HepG2 (cell line): Measurements from ENCODE around the gene SELENOW. TPM values are rescaled to one million over a fixed set of nuclear protein-coding genes. Genes with fewer than 3 reads are reported as not detected.

Experiments
- ATAC-seq: fragments of 200-7000 bp; cut with Tn5 transposase; 3 replicates; pipeline ENCODE4 v1.9.1; 2020; ENCODE audit warnings: mild to moderate bottlenecking, moderate library complexity
- BruUV-seq: library from RNA; stranded (reverse); fragments of 400-500 nt; replicated peaks from 2 replicates; lab custom pipeline; 2021; lab: Mats Ljungman, UMichigan
- CTCF ChIA-PET: fragments of 300-600 bp; formaldehyde crosslinking; extraction: SDS; loops from one replicate; lab custom pipeline; 2021; ENCODE audit warnings: low total read pairs, inconsistent platforms, low intra/inter-chr PET ratio; lab: Yijun Ruan, JAX
- POLR2A ChIA-PET: fragments of 350-600 bp; sonication (Branson Sonifier 250); formaldehyde crosslinking; loops from one replicate; lab custom pipeline; 2020; ENCODE audit warnings: antibody characterized with exemption, inconsistent platforms; lab: Yijun Ruan, JAX
- DNase-seq: peaks from one replicate; pipeline ENCODE4 v3.0.0-alpha.2; 2015; ENCODE audit warnings: low spot score
- FAIRE-seq: peaks from 3 replicates; lab custom pipeline; 2011; peaks lifted over from hg19 to GRCh38; lab: Jason Lieb, UNC
- H2AFZ ChIP-seq: one replicate; pipeline ENCODE4 v1.6.1; 2011; ENCODE audit warnings: low read length, inconsistent platforms
- H3K27ac ChIP-seq: fragments of 300-600 bp; 3 replicates; pipeline ENCODE4 v1.8.0; 2011; ENCODE audit warnings: mixed run types, mild to moderate bottlenecking, mixed read lengths, low read length, inconsistent platforms; ENCODE audit not compliant: insufficient read depth; ENCODE audit errors: extremely low read length
- H3K27me3 ChIP-seq, 2 experiments: fragments of 200-600 bp in 1 of 2; 2 replicates in 1 of 2; 3 replicates in 1 of 2; pipeline versions ENCODE4 v1.6.0 to v1.8.0; 2011; ENCODE audit warnings: low read length in 2 of 2, mild to moderate bottlenecking in 2 of 2, moderate library complexity in 2 of 2, inconsistent platforms in 1 of 2; ENCODE audit not compliant: insufficient read depth in 2 of 2, control insufficient read depth in 1 of 2
- H3K36me3 ChIP-seq, 2 experiments: fragments of 200-600 bp in 1 of 2; replicated peaks in 1 of 2; 2 replicates in 1 of 2; 3 replicates in 1 of 2; pipeline versions ENCODE4 v1.5.1 to v1.8.0; 2011; ENCODE audit warnings: low read length in 2 of 2, inconsistent platforms in 1 of 2; ENCODE audit not compliant: insufficient read depth in 2 of 2, control insufficient read depth in 1 of 2
- H3K4me1 ChIP-seq: 2 replicates; pipeline ENCODE4 v1.5.1; 2012; ENCODE audit warnings: low read length, inconsistent platforms; ENCODE audit not compliant: insufficient read depth
- H3K4me2 ChIP-seq: 2 replicates; pipeline ENCODE4 v1.6.0; 2011; ENCODE audit warnings: low read depth, low read length, inconsistent platforms
- H3K4me3 ChIP-seq, 3 experiments: fragments of 200-600 bp in 1 of 3; sonication (generic), shearing (Covaris generic) in 1 of 3; replicated peaks in 1 of 3; 2 replicates each; pipeline ENCODE4 v1.5.1; 2011 to 2016; ENCODE audit warnings: low read length in 3 of 3, inconsistent platforms in 2 of 3, low read depth in 2 of 3, mild to moderate bottlenecking in 2 of 3, control low read depth in 1 of 3, mixed read lengths in 1 of 3; ENCODE audit not compliant: insufficient read depth in 1 of 3
- H3K79me2 ChIP-seq: one replicate; pipeline ENCODE4 v1.6.1; 2011; ENCODE audit warnings: low read length, inconsistent platforms; ENCODE audit not compliant: insufficient read depth
- H3K9ac ChIP-seq: 2 replicates; pipeline ENCODE4 v1.6.0; 2011; ENCODE audit warnings: mild to moderate bottlenecking, low read depth, low read length, inconsistent platforms; ENCODE audit not compliant: insufficient read depth
- H3K9me3 ChIP-seq: 2 replicates; pipeline ENCODE4 v1.5.1; 2012; ENCODE audit warnings: mild to moderate bottlenecking, low read length
- H4K20me1 ChIP-seq: 2 replicates; pipeline ENCODE4 v1.6.0; 2011; ENCODE audit warnings: inconsistent platforms, mild to moderate bottlenecking, low read length, moderate library complexity; ENCODE audit not compliant: insufficient read depth
- ARNT2 ChIP-seq: sonication (generic); formaldehyde crosslinking; IDR thresholded peaks from 2 replicates; pipeline ENCODE4 v1.8.0; 2022; ENCODE audit warnings: mild to moderate bottlenecking, low read depth, missing genetic modification reagents, moderate library complexity
- ETV5 ChIP-seq: IDR thresholded peaks from 2 replicates; pipeline ENCODE4 v1.6.1; 2018; ENCODE audit warnings: missing biosample characterization, missing genetic modification reagents, inconsistent platforms, borderline replicate concordance
- MYC ChIP-seq: sonication (generic); formaldehyde crosslinking; IDR thresholded peaks from 2 replicates; pipeline ENCODE4 v1.9.0; 2021; ENCODE audit warnings: missing genetic modification reagents, borderline replicate concordance
- PITX1 ChIP-seq: sonication (generic); formaldehyde crosslinking; IDR thresholded peaks from 2 replicates; pipeline ENCODE4 v1.5.1; 2020; ENCODE audit warnings: mild to moderate bottlenecking, missing genetic modification reagents
- PLRG1 ChIP-seq: fragments of 450-650 bp; conservative IDR thresholded peaks from 2 replicates; pipeline ENCODE4 v1.6.1; 2016
- RBFOX2 ChIP-seq: fragments of 200-400 bp; formaldehyde crosslinking; IDR thresholded peaks from 2 replicates; pipeline ENCODE4 v1.6.1; 2017; ENCODE audit warnings: low read depth, mild to moderate bottlenecking, low read length
- SIX4 ChIP-seq: sonication (generic); formaldehyde crosslinking; IDR thresholded peaks from 2 replicates; pipeline ENCODE4 v1.4.0; 2020; ENCODE audit warnings: missing genetic modification reagents
- TBX3 ChIP-seq: fragments of 450-650 bp; IDR thresholded peaks from 2 replicates; pipeline ENCODE4 v1.6.1; 2017; ENCODE audit warnings: antibody characterized with exemption, mild to moderate bottlenecking, inconsistent platforms, borderline replicate concordance
- TRIM24 ChIP-seq: sonication (generic); formaldehyde crosslinking; IDR thresholded peaks from 2 replicates; pipeline ENCODE4 v1.8.0; 2022; ENCODE audit warnings: mild to moderate bottlenecking, missing genetic modification reagents
- YY1 ChIP-seq: IDR thresholded peaks from 2 replicates; pipeline ENCODE4 v1.6.1; 2011; ENCODE audit warnings: low read length, low read depth, moderate library complexity, mild to moderate bottlenecking; ENCODE audit not compliant: insufficient read depth, insufficient replicate concordance
- ZC3H13 ChIP-seq: sonication (generic); formaldehyde crosslinking; IDR thresholded peaks from 2 replicates; pipeline ENCODE4 v1.8.1; 2023; ENCODE audit warnings: mild to moderate bottlenecking, missing genetic modification reagents, moderate library complexity
- ZNF230 ChIP-seq: sonication (generic); formaldehyde crosslinking; IDR thresholded peaks from 2 replicates; pipeline ENCODE4 v1.4.0; 2020; ENCODE audit warnings: mild to moderate bottlenecking, missing genetic modification reagents
- ZNF264 ChIP-seq: sonication (generic); formaldehyde crosslinking; IDR thresholded peaks from 2 replicates; pipeline ENCODE4 v1.4.0; 2020; ENCODE audit warnings: missing genetic modification reagents
- ZNF274 ChIP-seq: sonication (generic); formaldehyde crosslinking; IDR thresholded peaks from 2 replicates; pipeline ENCODE4 v1.5.1; 2020; ENCODE audit warnings: mild to moderate bottlenecking, missing genetic modification reagents
- ZNF737 ChIP-seq: sonication (generic); formaldehyde crosslinking; IDR thresholded peaks from 2 replicates; pipeline ENCODE4 v1.5.0; 2020; ENCODE audit warnings: missing genetic modification reagents, mild to moderate bottlenecking, borderline replicate concordance
- ZSCAN29 ChIP-seq: sonication (generic); formaldehyde crosslinking; conservative IDR thresholded peaks from 2 replicates; pipeline ENCODE4 v1.4.0; 2020; ENCODE audit warnings: mild to moderate bottlenecking, missing genetic modification reagents
- WGBS: methylation state at CpG from one replicate; pipeline ENCODE4 v1.1.6; 2017; ENCODE audit warnings: low lambda C conversion rate; 5-methylcytosine and 5-hydroxymethylcytosine counted together
- in situ Hi-C: cut with HindIII; loops from 2 replicates; pipeline ENCODE4 v1.10.0; 2017; ENCODE audit warnings: low pct_unique_long_range_greater_than_20kb; ENCODE audit not compliant: extremely low pct_ligation_motif_present
- intact Hi-C: fragments of 100-400 bp; cut with micrococcal nuclease; formaldehyde crosslinking; loops from one replicate; pipeline ENCODE4 v1.10.0; 2022; ENCODE audit not compliant: unreplicated experiment
- polyA plus RNA-seq, 8 experiments: library from polyadenylated mRNA; depleted of rRNA in 3 of 8; stranded (reverse) in 7 of 8; unstranded in 1 of 8; fragments of >200 nt; fragmentation: Illumina TruSeq in 4 of 8; extraction: Trizol in 4 of 8; gene quantifications; 2 replicates each; pipeline versions ENCODE4 v1.2.1 to v1.2.3, GENCODE V29; 2011 to 2016; ENCODE audit warnings: low read depth in 4 of 8, missing spikeins in 1 of 8, mixed read lengths in 1 of 8; ENCODE audit not compliant: insufficient read depth in 1 of 8
- total RNA-seq, 5 experiments: library from RNA; depleted of rRNA; stranded (reverse); fragments of >200 nt; fragmentation: Illumina TruSeq; extraction: Trizol; gene quantifications; 2 replicates each; pipeline ENCODE4 v1.2.3, GENCODE V29; 2016; ENCODE audit warnings: low read depth in 1 of 5
- TF ChIP-seq, protein P1 (sequence below): sonication (generic); formaldehyde crosslinking; IDR thresholded peaks from 2 replicates; pipeline ENCODE4 v1.5.1; 2020; ENCODE audit warnings: mild to moderate bottlenecking, missing genetic modification reagents, moderate library complexity
- TF ChIP-seq, protein P2 (sequence below): sonication (generic); formaldehyde crosslinking; IDR thresholded peaks from 2 replicates; pipeline ENCODE4 v1.5.0; 2020; ENCODE audit warnings: mild to moderate bottlenecking, missing genetic modification reagents

Gene SELENOW
- total and polyA plus RNA-seq, 2 of the 13 experiments (the other 11 are each of a cell fraction or from before 2014, with no cell fraction given), result 50.3 to 64.7 TPM

DNA sequence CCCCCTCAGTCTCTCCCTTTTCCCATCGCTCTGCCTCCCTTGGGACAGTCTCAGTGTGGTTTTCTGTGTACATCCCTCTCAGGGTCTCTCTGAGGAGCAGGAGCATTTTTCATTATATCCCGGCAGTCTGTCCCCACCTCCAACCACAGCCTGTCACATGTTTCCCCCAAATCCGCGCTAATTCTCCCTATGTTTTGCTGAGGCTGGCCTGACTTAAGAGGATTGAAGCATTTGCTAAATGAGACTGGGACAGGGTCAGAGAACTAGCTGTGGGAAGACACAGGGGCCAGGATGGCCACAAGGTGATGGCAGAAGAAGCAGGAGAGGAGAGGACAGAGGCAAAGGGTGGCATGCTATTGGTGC, 20.4 kb downstream of the SELENOW start:
- H3K4me2 ChIP-seq, result no peak overlapping the region
- in situ Hi-C loops, result no loop called here
- H2AFZ ChIP-seq, result no peak overlapping the region
- no peaks in the 10 kb centered on the region for H3K36me3 ChIP-seq
- ChIA-PET CTCF (no interaction called here), POLR2A (no interaction called here)
- DNase-seq (no peak), FAIRE-seq (no peak), ATAC-seq (no peak)
- H3K79me2 ChIP-seq, result no peaks in the 10 kb centered on the region
- peaks cover 0 to 13% of the 10 kb centered on the region in 2 experiments; a peak in 2 of 5 replicates for H3K27me3 ChIP-seq
- no peak overlapping the region for H3K27ac ChIP-seq
- no peaks in the 10 kb centered on the region for H4K20me1 ChIP-seq
- intact Hi-C loops, result no loop called here
- 32% methylated on average over 4 of the region's 4 CpGs for WGBS
- H3K4me3 ChIP-seq, result no peak overlapping the region
- H3K9me3 ChIP-seq, result no peaks in the 10 kb centered on the region
- no peak for TF ChIP-seq ZC3H13 (CRISPR knock-in tag)
- no peak for TF ChIP-seq TBX3
- TF ChIP-seq TRIM24 (CRISPR knock-in tag), result no peak
- TF ChIP-seq, protein P1, sequence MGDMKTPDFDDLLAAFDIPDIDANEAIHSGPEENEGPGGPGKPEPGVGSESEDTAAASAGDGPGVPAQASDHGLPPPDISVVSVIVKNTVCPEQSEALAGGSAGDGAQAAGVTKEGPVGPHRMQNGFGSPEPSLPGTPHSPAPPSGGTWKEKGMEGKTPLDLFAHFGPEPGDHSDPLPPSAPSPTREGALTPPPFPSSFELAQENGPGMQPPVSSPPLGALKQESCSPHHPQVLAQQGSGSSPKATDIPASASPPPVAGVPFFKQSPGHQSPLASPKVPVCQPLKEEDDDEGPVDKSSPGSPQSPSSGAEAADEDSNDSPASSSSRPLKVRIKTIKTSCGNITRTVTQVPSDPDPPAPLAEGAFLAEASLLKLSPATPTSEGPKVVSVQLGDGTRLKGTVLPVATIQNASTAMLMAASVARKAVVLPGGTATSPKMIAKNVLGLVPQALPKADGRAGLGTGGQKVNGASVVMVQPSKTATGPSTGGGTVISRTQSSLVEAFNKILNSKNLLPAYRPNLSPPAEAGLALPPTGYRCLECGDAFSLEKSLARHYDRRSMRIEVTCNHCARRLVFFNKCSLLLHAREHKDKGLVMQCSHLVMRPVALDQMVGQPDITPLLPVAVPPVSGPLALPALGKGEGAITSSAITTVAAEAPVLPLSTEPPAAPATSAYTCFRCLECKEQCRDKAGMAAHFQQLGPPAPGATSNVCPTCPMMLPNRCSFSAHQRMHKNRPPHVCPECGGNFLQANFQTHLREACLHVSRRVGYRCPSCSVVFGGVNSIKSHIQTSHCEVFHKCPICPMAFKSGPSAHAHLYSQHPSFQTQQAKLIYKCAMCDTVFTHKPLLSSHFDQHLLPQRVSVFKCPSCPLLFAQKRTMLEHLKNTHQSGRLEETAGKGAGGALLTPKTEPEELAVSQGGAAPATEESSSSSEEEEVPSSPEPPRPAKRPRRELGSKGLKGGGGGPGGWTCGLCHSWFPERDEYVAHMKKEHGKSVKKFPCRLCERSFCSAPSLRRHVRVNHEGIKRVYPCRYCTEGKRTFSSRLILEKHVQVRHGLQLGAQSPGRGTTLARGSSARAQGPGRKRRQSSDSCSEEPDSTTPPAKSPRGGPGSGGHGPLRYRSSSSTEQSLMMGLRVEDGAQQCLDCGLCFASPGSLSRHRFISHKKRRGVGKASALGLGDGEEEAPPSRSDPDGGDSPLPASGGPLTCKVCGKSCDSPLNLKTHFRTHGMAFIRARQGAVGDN (CRISPR knock-in tag), result no peak
- no peak for TF ChIP-seq SIX4 (CRISPR knock-in tag)
- no peak for TF ChIP-seq ZSCAN29 (CRISPR knock-in tag)
- TF ChIP-seq PLRG1, result no peak
- TF ChIP-seq ZNF737 (CRISPR knock-in tag), result no peak
- no peak for TF ChIP-seq YY1
- TF ChIP-seq RBFOX2, result no peak
- TF ChIP-seq ARNT2 (CRISPR knock-in tag), result no peak
- no peak for TF ChIP-seq PITX1 (CRISPR knock-in tag)
- TF ChIP-seq ZNF264 (CRISPR knock-in tag), result no peak
- TF ChIP-seq ETV5 (CRISPR knock-in tag), result no peak
- TF ChIP-seq MYC (CRISPR knock-in tag), result no peak
- no peak for TF ChIP-seq ZNF230 (CRISPR knock-in tag)
- no peak for TF ChIP-seq ZNF274
- TF ChIP-seq, protein P2, sequence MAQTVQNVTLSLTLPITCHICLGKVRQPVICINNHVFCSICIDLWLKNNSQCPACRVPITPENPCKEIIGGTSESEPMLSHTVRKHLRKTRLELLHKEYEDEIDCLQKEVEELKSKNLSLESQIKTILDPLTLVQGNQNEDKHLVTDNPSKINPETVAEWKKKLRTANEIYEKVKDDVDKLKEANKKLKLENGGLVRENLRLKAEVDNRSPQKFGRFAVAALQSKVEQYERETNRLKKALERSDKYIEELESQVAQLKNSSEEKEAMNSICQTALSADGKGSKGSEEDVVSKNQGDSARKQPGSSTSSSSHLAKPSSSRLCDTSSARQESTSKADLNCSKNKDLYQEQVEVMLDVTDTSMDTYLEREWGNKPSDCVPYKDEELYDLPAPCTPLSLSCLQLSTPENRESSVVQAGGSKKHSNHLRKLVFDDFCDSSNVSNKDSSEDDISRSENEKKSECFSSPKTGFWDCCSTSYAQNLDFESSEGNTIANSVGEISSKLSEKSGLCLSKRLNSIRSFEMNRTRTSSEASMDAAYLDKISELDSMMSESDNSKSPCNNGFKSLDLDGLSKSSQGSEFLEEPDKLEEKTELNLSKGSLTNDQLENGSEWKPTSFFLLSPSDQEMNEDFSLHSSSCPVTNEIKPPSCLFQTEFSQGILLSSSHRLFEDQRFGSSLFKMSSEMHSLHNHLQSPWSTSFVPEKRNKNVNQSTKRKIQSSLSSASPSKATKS (CRISPR knock-in tag), result no peak
- H3K4me1 ChIP-seq, result no peaks in the 10 kb centered on the region
- H3K9ac ChIP-seq, result no peak overlapping the region
- no TSS peak for BruUV-seq
